ENCODE data around the gene HMCN2. TPM values are rescaled to one million over a fixed set of nuclear protein-coding genes. Genes with fewer than 3 reads are reported as not detected.
A peak's percentile ranks its signal among the peaks of the same experiment; 100 is the strongest.

Gene HMCN2
- total RNA-seq, 6 donors from 2014 or later: 0.76 to 7.3 (median 1.5) TPM

DNA sequence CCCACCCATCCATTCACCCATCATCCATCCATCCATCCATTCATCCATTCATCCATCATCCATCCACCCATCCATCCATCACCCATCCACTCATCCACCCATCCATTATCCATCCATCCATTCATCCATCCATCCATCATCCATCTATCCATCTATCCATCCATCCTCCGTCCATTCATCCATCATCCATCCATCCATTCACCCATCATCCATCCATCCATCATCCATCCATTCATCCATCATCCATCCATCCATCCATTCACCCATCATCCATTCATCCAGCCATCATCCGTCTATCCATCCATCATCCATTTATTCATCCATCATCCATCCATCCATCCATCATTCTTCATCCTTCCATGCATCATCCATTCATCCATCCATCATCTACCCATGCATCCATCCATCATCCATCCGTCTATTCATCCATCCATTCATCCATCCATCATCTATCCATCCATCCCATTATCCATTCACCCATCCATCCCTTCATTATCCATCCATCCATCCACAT is 189.3 kb downstream of the HMCN2 start:
- TF ChIP-seq CTCF (IDR thresholded peaks at IDR 0.05) (no peak), EP300 (IDR thresholded peaks at IDR 0.05) (no peak), POLR2A (IDR thresholded peaks at IDR 0.05) (no peak), POLR2AphosphoS5 (IDR thresholded peaks at IDR 0.05) (no peak)
- Histone ChIP-seq H3K9me3 (no peaks in the 10 kb centered on the region), H3K4me3 (no peak overlapping the region), H3K27ac (no peak overlapping the region), H3K4me1 (peaks cover 23 to 34% (median 29%) of the 10 kb centered on the region in 4 donors), H3K36me3 (peaks cover 0 to 4% (median 0%) of the 10 kb centered on the region in 4 donors), H3K27me3 (no peaks in the 10 kb centered on the region)
- no peak for DNase-seq
- 61 to 71% methylated on average over 3 of the region's 3 CpGs for WGBS, 2 donors
- ATAC-seq (ENCODE audit: low FRiP score in 2 of 2): no peak

GRCh38 chr9:130458027-130458803 is 192.7 kb downstream of the HMCN2 start:
- WGBS, 2 donors: 89 to 95% methylated on average over 18 to 23 of the region's 23 CpGs
- Histone ChIP-seq H3K4me3 (no peak overlapping the region), H3K27ac (peak overlapping the region in 2 of 4 donors; percentile 61 to 73), H3K9me3 (no peaks in the 10 kb centered on the region), H3K4me1 (peaks cover 0 to 12% (median 7%) of the 10 kb centered on the region in 4 donors), H3K36me3 (peaks cover 0 to 9% (median 3%) of the 10 kb centered on the region in 4 donors), H3K27me3 (no peaks in the 10 kb centered on the region)
- TF ChIP-seq CTCF (IDR thresholded peaks at IDR 0.05): no peak
- no peak for TF ChIP-seq POLR2A (IDR thresholded peaks at IDR 0.05)
- no peak for TF ChIP-seq EP300 (IDR thresholded peaks at IDR 0.05)
- TF ChIP-seq POLR2AphosphoS5 (IDR thresholded peaks at IDR 0.05): no peak
- ATAC-seq (ENCODE audit: low FRiP score in 2 of 2) (no peak), DNase-seq (peak in 1 of 2 donors; percentile 47)

DNA sequence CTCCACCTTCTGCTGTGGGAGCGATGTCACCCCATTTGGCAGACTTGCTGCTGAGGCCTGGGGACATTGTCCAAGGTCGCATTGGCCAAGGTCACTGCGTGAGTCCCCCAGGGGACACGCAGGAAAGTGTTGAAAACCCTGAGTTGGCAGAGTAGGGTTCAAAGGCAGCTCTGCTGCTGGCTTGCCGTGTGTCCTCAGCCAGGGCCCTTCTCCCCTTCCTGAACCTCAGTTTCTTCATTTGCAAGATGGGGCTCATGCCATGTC is 193.2 kb downstream of the HMCN2 start:
- H3K27me3 ChIP-seq: no peaks in the 10 kb centered on the region
- no peak overlapping the region for H3K4me3 ChIP-seq
- no peak for DNase-seq
- TF ChIP-seq POLR2AphosphoS5 (IDR thresholded peaks at IDR 0.05) (no peak), POLR2A (IDR thresholded peaks at IDR 0.05) (no peak)
- H3K9me3 ChIP-seq: no peaks in the 10 kb centered on the region
- H3K4me1 ChIP-seq: peaks cover 0 to 8% (median 1%) of the 10 kb centered on the region in 4 donors
- peaks cover 0 to 9% (median 3%) of the 10 kb centered on the region in 4 donors for H3K36me3 ChIP-seq
- peak overlapping the region in 2 of 4 donors; percentile 61 to 73 for H3K27ac ChIP-seq
- ATAC-seq (ENCODE audit: low FRiP score in 2 of 2): no peak
- WGBS, 2 donors: 94 to 100% methylated on average over 4 to 5 of the region's 5 CpGs

DNA sequence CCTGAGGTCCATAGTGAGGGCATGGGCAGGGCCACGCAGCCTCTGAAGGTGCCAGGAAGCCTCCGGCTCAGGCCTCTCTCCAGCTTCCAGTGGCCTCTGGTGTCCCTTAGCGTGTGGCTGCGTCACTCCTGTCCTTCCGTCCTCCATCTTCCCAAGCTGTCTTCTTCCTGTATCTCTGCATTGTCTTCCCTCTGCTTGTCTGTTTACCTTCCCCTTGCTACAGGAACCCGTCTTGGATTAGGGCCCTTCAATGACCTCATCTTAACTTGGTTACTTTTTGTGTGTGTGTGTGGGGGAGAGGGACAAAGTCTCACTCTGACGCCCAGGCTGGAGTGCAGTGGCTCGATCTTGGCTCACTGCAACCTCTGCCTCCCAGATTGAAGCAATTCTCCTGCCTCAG is 193.6 kb downstream of the HMCN2 start:
- Histone ChIP-seq H3K4me3 (no peak overlapping the region), H3K27me3 (no peaks in the 10 kb centered on the region), H3K9me3 (no peaks in the 10 kb centered on the region), H3K36me3 (peaks cover 0 to 12% (median 5%) of the 10 kb centered on the region in 4 donors), H3K4me1 (peaks cover 0 to 8% (median 0%) of the 10 kb centered on the region in 4 donors), H3K27ac (peak overlapping the region; percentile 12 to 73 (median 40))
- TF ChIP-seq POLR2A (IDR thresholded peaks at IDR 0.05): no peak
- peak in 2 of 4 donors; percentile 23 to 55 for TF ChIP-seq EP300 (IDR thresholded peaks at IDR 0.05)
- no peak for TF ChIP-seq CTCF (IDR thresholded peaks at IDR 0.05)
- peak; percentile 50 to 52 for TF ChIP-seq POLR2AphosphoS5 (IDR thresholded peaks at IDR 0.05)
- DNase-seq (no peak), ATAC-seq (ENCODE audit: low FRiP score in 2 of 2) (no peak)
- 58 to 70% methylated on average over 8 of the region's 8 CpGs for WGBS, 2 donors

GRCh38 chr9:130459941-130460669 is 194.5 kb downstream of the HMCN2 start:
- Histone ChIP-seq H3K4me1 (peaks cover 0 to 8% (median 0%) of the 10 kb centered on the region in 4 donors), H3K27ac (peak overlapping the region in 3 of 4 donors; percentile 18 to 71 (median 61)), H3K4me3 (no peak overlapping the region), H3K27me3 (no peaks in the 10 kb centered on the region), H3K36me3 (peaks cover 0 to 16% (median 9%) of the 10 kb centered on the region in 4 donors), H3K9me3 (no peaks in the 10 kb centered on the region)
- no peak for DNase-seq
- no peak for ATAC-seq (ENCODE audit: low FRiP score in 2 of 2)
- 74 to 80% methylated on average over 8 to 11 of the region's 11 CpGs for WGBS, 2 donors
- TF ChIP-seq POLR2AphosphoS5 (IDR thresholded peaks at IDR 0.05): peak in 1 of 2 donors; percentile 9
- TF ChIP-seq CTCF (IDR thresholded peaks at IDR 0.05): no peak
- no peak for TF ChIP-seq POLR2A (IDR thresholded peaks at IDR 0.05)
- no peak for TF ChIP-seq EP300 (IDR thresholded peaks at IDR 0.05)

All from upper lobe of left lung (tissue), 6 donors.